Mesenteric fat pad (tissue), 1 donor: ENCODE data around the gene TRIM75. TPM values are rescaled to one million over a fixed set of nuclear protein-coding genes. Genes with fewer than 3 reads are reported as not detected.
"Not testable (repeated sequence)": the region's sequence is repeated elsewhere in the genome, so short reads cannot be mapped to it uniquely, and the experiment has no call there.

ENCODE experiments used
- DNase-seq: peaks from one replicate; pipeline ENCODE4 v3.0.0-alpha.2; 2020; ENCODE audit warnings: low spot score
- long read RNA-seq: library from polyadenylated mRNA; unstranded; transcript quantifications from one replicate; pipeline ENCODE4 v2.0.0, GENCODE V29; 2020
- total RNA-seq: library from RNA; stranded (reverse); fragmentation: NEBNext Ultra II Directional; extraction: Animal tissue kit (Norgen Biotek cat#: 25700); gene quantifications from one replicate; pipeline ENCODE4 v1.2.1, GENCODE V29; 2021
- donor health status: DM: yes; HTN: yes; CAD: no.

Gene TRIM75
- not detected for total RNA-seq
- long read RNA-seq = 0 reads

DNA sequence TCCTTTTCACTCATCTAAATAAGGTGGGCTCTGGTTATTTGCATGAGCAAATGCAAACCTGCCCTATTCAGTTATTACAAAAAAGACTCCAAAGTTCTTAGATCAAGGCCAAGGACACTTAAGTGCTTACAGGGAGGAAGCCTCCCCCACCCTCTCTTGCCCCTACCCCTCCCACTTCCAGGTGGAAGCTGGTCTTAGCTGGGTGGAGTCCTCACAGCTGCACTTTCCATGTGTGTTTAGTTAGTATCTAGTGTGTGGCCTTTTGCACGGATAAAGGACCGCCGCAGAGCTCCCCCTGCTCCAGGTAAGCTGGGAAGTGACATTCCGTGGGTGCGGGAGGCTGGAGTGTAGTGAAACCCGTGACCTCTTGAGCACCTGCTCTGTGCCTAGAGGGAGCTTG lies at the start of gene TRIM75:
Gene TRIM75 (plus strand): TSS at position 222 of the 400 bp plus-strand sequence. CDS start 5,282 bp downstream, outside the sequence.
- DNase-seq = no peak

GRCh38 chr4:165005352-165005925 lies 48.2 kb upstream of the TRIM75 start:
- no peak for DNase-seq

GRCh38 chr4:165006456-165006855 lies 47.2 kb upstream of the TRIM75 start:
- no peak for DNase-seq

DNA sequence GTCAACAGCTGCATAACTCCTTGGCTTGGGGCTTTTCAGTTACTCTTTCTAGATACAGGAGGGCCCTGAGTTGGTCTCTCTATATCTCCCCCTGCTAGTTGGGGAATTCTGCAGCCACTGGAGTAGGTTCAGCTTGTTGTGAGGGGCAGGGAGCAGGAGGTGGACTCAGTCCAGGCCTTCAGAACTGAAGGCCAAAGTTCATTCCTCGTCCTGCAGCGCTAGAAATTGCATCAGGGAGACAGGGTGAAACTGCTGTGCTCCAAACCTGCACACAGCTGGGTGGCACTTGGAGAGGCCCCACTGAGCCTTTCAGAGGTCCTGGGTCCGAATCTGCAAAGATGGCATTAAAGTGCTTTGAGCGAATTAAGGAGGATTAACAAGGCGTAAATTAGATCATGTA lies 46.8 kb upstream of the TRIM75 start:
- no peak for DNase-seq

GRCh38 chr4:165009493-165010227 lies 44.0 kb upstream of the TRIM75 start:
- no peak for DNase-seq

- DNase-seq = no peak
Measured at GRCh38 chr4:165010487-165010886, 43.2 kb upstream of the TRIM75 start.

GRCh38 chr4:165010991-165011390 lies 42.7 kb upstream of the TRIM75 start:
- DNase-seq = no peak

DNA sequence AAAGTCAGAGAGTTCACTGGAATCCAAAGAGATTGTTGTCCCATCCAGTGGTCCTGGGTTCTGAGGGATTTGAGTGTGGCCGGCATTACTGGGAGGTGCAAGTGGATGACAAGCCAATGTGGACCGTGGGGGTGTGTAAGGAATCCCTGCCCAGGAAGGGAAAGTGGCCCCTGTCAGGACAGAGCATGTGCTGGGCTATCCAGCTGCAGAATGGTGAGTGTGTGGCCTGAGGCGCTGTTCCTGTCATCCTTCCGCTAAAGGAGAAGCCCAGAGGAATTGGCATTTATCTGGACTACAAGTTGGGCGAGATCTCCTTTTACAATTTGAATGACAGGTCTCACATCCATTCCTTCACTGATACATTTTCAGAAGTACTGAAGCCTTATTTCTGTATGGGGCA lies 42.3 kb upstream of the TRIM75 start:
- no peak for DNase-seq

DNA sequence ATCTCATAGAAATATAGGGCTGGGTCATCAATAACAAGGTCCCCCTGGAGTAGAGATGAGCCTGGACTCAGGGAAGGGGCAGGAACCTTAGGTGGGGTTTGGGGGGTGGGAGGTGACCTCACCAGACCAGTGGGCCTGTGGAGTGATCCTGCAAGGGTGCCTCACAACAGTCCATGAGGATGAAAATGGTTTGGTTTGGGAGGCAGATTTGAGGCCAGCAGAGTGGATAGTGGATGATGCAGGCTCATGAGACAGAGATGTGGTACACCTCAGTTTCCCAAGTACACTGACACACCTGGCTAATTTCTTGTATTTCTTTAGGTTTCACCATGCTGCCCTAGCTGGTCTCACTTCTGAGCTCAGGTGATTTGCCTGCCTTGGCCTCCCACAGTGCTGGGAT lies 40.0 kb upstream of the TRIM75 start:
- no peak for DNase-seq

DNA sequence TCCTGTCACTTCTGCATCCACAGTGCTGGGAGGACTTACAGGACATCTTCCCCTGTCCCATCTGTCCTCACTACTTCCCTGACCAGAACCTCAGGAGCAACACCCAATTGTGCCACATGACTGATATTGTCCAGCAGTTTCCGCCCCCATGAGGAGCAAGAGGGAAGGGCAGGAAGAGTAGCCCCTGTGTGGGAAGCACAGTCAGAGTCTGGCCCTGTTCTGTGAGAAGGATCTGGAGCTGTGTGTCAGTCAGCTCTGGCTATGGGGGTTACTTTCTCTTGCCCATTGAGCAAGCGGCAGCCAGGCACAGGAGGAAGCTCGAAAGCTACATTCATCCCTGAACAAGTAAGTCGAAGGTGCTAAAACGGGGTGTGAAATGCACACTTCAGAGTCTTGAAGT lies 36.7 kb upstream of the TRIM75 start:
- no peak for DNase-seq

- not testable (repeated sequence) for DNase-seq
Measured at GRCh38 chr4:165019995-165020394, 33.7 kb upstream of the TRIM75 start.

GRCh38 chr4:165025782-165026181 lies 27.9 kb upstream of the TRIM75 start:
- DNase-seq = not testable (repeated sequence)

GRCh38 chr4:165027762-165028402 lies 25.8 kb upstream of the TRIM75 start:
- DNase-seq = no peak

- DNase-seq = no peak
Measured at GRCh38 chr4:165031436-165032211, 22.0 kb upstream of the TRIM75 start, which contains the start of gene TRIM60. TSS of gene TRIM60 (plus strand) at chr4:165031999. CDS start at chr4:165040073, 8,074 bp downstream.

DNA sequence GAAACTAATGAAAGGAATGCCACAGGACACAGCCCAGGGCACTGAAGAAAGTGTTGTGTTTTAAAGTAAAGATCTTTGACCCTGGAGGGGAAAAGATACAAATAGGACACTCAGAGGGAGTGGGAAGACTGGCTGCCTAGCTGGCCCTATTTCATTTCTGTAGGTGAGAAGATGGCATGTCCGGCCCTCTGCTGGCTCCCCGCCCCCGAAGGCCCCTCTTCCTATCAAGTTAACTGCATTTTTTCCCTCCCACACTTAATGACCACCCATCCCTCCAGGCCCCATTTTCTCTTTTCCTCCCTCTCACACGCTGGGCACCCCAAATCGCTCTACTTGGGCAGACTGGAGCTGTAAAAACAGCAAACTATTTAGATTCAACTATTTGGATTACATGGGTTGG lies 5.5 kb upstream of the TRIM75 start:
- DNase-seq = no peak

DNA sequence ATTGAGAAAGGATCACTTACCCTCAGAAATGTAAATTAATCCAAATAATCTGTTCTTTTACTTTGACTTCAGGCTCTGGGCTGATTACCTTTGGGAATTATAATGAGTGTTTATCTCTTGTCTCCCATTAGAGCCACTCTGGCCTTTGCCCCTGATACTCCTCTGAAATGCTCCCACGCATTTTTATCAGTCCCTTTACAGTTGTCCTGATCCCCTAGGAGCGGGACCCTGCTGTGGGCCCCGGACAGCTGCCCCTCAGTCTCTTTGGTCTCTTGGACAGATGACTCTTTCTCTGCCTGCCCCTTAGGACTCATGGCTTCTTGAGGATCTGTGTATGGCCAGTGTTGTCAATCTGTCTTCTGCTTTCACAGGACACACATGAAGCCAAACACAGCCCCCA lies 1.0 kb upstream of the TRIM75 start:
- no peak for DNase-seq

DNA sequence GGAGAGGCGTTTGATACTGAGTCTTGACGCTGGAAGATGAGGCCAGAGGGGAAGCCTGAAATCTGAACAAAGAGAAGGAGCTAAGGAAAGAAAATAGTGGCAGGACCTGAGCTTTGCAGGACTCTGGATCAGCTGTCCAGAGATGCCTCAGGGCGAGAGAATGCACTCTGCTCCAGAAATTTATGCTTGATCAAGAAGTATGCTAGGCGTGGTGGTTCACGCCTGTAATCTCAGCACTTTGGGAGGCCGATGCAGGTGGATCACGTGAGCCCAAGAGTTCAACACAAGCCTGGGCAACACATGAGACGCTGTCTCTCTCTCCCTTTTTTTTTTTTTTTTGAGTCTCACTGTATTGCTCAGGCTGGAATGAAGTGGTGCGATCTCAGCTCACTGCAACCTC lies 1.9 kb downstream of the TRIM75 start:
- no peak for DNase-seq

GRCh38 chr4:165058666-165059065 lies 5.0 kb downstream of the TRIM75 start:
- DNase-seq = no peak

GRCh38 chr4:165059386-165059785 lies 5.7 kb downstream of the TRIM75 start:
- DNase-seq = no peak

- no peak for DNase-seq
Measured at GRCh38 chr4:165060938-165061337, 7.3 kb downstream of the TRIM75 start.

GRCh38 chr4:165070560-165070959 lies 16.9 kb downstream of the TRIM75 start:
- DNase-seq = no peak

GRCh38 chr4:165073346-165073745 lies 19.7 kb downstream of the TRIM75 start:
- not testable (repeated sequence) for DNase-seq
